ENCODE results near the gene OTOF.
A peak's percentile ranks its signal among the peaks of the same experiment; 100 is the strongest.

The OTOF gene

DNA sequence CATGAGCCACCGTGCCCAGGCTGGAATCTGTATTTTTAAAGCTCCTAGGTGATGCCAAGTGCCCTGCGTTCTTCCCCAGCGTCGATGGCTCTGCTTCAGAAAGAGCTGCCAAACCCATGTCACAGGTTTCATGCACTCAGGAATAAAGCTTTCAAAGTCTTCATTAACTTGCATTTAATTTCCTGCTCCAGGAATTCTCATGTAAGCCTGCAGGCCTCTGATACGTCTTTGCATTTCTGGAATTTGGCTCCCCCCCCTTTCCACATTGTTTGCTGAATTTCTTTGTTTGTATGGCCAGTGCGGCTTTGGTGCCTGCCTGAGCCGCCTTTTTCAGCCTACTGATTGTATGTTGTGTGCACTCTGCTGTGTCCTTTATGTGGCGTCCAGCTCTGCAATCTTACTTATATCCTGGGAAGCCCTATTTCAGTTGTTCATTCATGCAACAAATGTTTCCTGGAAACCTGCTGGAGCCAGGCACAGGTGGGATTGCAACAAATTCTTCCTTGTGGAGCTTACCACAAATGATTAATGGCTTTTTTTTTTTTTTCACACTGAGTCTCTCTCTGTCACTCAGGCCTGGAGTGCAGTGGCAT, 17.9 kb upstream of the OTOF start:
- DNase-seq = peak; percentile 60

DNA sequence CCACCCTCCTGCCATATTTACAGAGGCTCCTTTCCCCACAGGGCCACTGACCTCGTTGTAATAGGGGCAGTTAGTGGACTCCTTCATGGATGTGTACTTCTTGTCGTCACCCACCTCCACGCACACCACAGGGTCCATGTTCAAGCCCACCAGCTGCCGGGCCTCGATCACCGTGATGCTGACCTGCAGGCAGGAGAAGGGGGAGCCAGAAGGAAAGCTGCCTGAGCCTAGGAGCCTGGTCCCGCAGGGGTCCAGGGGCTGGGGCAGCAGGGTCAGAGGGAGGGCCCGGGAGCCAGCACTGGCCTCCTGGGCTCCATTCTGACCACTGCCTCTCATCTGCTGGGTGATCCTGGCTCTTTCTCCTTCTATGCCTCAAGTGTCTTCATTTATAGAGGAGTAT, 17.0 kb upstream of the OTOF start:
- DNase-seq = no peak

DNA sequence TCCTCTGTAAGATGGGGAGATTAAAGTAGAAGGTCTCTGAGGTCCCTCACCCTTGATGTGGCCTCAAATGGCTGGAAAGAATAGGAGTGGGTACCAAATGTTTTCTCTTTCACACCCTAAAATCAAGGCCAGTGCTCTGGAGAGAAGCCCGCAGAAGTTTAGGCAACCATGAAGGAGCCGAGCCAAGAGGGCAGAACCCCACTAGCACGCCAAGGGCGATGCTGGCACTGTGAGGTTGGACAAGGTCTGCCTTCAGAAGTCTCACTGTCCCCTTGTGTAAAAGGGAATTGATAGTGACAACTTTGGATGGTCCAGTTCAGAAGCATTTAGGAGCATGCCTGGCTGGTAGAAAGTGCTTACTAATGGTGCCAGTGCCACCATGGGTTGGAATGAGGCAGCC, 16.3 kb upstream of the OTOF start:
- no peak for DNase-seq

DNA sequence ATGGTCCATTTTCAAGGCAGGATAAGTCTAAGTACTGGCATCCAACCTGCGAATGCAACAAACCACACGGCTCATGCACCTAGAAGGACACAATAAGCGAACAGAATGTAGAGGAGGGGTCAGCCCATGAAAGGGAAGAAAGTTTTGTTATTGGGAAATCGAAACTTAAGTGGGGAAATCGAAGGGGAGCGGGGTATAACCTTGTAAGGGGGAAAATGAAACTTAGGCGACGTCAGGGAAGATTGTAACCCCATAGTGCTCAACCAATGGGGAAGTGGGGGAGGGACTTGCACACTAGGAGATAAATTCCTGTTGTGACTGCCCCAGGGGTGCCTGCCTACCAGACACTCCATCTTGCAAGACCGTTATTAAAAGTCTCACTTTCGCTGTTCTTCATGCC, 15.6 kb upstream of the OTOF start:
- no peak for DNase-seq

DNA sequence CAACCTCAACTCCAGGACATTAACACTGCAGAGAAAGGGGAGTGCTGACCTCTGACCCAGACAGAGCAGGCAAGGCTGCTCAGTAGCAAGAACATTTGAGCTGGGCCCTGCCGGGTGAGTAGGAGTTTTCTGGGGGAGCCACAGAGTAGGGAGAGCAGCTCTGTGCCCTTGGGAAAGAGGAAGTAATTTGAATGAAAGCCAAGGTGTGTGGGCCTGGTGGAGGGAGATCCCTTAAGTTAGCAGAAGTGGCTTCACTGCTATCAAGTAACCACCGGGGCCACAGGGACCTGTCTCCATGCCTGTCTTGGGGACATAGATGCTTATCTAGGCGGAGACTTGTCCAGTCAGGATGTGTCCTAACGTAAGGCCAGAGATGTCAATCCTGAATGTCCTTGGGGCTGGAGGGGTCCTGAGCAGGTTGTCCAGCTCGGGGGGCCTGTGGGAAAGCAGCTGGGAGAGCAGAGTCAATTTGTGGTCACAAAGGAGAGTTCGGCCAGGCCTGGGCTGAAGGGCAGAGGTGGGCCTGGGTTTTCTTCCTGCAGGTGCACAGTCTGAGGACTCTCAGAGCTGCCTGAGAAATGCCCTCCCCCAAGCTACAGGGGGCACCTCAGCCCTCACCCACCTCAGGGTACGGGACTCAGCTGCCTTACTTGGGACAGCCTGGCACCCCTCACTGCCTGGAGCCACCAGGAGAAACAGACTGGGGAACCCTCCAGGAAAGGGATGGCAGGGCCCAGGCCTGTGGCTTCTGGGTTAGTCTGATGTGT, 15.0 kb upstream of the OTOF start:
- DNase-seq = no peak

DNA sequence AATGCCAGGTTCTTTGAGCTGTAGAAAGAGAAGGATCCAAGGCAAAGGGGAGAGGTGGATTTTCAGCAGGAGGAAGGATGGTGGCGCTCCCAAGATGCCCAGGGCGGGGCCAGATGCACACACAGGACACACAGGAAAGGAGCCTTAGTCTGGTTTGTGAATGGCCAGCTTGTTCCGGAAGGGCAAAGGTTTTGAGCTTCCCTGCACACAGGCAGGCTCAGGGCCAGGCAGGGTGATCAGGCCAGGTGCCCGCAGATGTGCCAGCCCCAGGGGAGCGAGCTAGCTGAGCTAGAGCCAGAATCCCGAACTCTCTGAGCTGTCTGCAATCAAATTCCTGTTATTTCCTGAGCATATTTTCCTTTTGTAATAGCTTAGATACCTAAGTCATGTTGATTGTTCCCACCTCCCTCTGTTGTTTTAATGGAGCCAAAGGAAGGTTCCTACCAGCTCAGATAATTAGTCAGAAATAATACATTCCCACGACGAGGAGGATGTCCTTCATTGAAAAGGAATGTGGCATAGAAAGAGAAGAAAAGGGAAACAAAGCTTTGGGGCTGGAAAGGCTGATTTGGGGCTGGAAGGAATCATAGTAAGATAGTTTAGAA, 13.7 kb upstream of the OTOF start:
- DNase-seq = no peak

DNA sequence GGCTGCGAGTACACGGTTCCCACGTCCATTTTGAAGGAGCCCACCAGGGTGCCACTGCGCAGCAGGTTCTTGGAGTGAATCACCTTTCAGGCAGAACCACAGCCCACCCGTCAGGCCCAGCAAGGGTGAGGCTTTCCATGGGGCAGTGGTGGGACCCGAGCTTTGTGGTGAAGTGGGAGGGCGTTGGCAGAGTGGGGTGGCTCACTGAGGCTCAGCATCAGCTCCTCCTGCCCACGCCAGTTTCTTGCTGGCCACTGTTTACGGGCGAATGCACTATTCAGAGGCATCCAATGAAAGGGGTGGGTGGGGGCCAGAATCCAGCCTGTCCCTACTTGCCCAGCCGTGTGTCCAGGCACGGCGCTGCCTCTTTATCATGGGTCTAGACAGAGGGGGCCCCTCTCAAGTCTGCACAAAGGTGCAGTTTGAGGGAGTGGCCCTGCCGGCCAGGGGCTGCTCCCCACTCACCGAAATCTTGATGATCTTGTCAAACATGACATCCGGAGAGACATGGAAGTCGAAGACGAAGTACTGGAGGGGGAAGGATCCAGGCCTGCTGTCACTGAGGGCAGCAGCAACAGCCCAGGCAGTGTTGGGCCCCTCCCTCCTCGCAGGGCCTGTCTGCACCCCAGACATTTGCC, 11.4 kb upstream of the OTOF start:
- no peak for DNase-seq

DNA sequence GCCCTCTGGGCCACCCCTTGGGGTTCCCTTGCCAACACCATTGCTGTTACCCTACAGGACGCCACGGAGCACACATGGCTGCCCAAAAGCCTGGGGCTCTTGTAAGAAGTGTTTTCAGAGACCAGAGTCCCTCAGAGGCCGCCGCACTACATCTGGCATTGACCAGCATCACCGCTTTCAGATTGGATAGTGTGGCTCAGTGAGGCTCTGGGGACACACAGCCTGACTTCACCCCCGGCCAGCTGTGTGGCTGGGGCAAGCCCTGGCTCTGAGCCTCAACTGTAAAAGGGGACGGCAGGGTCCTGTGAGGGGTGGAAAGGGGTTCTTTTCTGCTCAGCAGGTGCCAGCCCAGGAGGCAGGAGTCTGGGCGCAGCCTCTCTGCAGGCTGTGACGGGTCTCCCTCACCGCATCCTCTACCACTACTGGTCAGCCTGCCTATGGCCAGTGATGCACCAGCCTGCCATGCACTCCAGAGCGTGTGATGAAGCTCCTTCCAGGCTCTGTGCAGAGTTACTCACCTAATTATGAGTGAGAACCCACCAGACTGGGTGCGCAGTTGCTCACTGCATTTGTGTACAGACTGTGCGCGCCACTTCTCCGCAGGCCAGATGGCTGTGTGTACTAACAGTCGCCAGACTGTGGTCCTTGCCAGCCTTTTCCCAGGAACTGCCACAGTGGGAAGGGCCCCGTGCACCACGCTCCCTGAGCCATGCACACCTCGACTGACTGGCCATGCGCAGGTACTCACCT, 10.7 kb upstream of the OTOF start:
- DNase-seq = peak; percentile 83

DNA sequence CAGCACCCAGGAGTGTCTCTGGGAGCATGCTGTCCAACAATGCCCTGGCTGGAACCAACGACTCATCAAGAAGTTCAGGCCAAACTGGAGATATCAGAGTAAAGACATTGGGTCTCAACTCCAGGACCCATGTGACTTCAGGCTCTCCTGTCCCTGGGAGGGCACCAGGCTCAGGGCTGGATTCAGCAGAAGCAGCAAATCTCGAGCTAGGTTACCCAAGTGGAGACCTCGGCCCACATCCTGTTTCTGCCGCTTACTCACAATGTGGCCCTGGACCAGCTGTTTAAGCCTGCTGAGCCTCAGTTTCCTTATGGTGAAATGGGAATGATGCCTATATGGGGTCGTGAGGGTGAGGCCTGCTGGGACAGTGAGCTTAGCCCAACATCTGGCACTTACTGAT, 9.3 kb upstream of the OTOF start:
- DNase-seq = no peak

DNA sequence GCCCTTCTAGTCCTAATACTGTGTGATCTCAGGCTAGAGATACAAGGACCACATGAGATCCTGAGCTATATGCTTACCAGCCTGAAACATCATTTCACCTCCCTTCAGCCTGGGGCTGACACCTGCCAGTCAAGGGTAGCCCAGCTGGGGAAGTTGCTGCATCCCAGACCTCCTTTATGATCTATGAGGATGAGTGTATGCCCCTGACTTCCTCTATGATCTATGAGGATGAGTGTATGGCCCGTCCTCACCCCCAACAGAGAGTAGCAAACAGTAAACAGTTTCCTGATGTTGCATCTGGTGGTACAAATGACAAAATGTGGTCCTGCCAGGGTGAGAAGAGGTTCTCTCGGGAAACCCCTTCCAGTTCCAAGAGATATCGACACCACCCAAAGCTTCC, 8.9 kb upstream of the OTOF start:
- no peak for DNase-seq

DNA sequence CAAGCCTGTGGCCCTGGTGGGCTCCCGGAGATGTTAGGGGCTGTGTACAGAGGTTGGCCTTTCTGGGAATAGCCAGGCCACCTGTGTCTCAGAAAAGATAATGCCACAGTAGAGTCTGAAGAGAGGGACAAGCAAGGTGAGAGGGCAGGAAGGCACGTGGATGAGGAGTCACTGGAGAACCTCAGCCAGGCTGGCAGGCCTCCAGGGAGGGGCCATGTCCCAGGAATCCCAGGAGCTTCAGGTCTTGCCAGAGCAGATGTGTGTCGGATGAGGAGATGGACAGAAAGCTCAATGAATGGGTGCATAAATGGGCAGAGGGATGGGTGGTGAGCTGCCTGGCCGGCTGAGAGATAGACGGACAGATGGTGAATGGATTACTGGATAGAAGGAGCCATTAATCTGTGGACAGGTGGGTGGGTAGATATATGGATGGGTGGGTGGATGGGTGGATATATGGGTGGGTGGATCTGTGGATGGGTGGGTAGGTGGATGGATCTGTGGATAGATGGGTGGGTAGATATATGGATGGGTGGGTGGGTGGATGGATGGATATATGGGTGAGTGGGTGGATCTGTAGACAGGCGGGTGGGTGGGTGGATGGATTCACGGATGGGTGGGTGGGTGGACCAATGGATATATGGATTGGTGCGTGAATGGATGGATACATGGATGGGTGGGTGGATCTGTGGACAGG, 7.9 kb upstream of the OTOF start:
- DNase-seq = no peak

DNA sequence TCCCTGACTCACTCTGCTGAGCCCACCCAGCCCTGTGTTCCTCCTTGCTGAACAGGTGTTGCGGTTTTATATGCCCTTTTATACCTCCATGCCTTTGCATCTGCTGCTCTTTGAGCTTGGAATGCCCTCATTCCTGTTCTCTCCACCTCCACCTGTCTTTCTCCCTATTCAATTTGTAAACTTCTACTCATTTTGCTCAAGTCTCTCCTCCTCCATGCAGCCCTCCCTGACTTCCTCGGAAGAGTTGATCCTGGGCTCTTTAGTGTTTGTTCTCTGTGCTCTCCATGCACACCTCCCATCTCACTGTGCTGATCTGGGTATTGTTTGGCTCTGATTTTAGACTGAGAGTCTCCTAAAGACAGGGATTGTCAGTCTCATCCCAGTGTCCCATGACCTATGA, 7.2 kb upstream of the OTOF start:
- no peak for DNase-seq

DNA sequence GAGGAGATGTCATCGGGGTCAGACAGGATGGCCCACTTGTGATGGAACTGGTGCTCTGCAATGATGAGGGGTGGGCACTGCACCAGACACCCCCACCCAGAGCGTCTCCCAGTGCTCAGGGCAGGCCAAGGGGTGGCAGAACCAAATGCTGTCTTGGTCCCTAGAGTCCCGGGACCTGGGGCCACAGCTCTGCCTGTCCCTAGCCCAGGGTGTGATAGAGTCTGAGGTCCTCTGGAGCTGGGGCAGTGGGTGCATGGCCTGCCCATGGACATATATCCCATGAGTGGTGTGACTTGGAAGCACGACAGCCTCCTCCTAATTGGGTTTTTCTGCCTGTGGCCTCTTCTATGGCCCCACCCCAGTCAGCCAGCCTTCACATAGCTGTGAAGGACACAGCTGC, 6.7 kb upstream of the OTOF start:
- no peak for DNase-seq

DNA sequence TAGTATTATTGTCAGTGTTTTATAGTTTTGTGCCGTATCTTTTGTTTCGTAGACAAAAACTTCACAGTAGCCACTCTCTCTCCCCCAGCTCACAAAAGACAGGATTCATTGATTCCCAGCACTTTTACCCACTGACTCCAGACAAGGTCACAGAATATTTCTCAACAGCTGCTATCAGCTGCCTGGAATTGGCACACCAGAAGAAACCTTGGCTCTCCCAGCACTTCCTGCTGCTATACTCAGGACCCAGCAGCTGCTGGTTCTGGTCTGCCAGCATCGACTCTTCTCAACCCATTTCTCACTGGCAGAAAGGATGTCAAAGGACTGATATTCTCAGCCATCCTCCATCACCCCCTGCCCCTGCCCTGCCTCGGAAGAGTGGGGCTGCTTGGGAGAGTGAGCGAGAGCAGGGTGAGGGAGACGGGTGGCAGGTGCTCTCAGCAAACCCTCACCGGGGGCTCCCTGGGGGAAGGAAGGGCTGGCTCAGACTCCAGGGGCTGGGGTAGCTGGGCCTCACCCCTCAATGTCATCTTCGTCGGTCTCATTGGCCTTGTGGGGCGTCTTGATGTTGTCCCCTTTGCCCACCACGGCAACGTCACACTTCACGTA, 6.1 kb upstream of the OTOF start:
- DNase-seq = no peak

DNA sequence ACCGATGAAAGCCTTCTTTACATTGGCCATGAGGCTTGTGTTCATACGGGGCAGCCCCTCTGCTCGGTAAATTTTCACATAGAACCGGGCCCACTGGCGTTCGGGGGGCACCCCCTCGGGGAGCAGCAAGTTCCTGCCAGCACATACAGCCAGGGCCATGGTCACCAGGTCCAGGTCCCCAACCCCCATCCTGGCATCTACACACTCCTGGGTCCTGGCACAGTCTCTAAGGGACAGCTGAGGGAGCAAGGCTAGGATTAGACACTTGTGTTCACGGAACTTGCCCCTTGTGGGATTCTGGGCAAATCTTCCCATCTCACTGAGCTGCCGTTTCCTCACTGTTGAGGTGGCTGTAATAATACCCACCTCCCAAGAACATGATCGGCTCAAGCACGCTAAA, 5.6 kb upstream of the OTOF start:
- no peak for DNase-seq

DNA sequence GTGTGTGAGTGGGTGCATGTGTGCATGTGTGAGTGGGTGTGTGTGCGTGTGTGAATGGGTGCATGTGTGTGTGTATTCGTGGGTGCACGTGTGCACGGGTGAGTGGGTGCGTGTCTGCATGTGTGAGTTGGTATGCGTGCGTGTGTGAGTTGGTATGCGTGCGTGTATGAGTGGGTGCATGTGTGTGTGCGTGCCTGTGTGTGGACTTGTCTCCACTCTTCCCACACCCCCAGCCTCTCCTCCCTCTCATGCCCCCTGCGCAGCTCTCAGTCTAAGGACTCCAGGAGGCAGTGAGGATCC, 5.1 kb upstream of the OTOF start:
- no peak for DNase-seq

DNA sequence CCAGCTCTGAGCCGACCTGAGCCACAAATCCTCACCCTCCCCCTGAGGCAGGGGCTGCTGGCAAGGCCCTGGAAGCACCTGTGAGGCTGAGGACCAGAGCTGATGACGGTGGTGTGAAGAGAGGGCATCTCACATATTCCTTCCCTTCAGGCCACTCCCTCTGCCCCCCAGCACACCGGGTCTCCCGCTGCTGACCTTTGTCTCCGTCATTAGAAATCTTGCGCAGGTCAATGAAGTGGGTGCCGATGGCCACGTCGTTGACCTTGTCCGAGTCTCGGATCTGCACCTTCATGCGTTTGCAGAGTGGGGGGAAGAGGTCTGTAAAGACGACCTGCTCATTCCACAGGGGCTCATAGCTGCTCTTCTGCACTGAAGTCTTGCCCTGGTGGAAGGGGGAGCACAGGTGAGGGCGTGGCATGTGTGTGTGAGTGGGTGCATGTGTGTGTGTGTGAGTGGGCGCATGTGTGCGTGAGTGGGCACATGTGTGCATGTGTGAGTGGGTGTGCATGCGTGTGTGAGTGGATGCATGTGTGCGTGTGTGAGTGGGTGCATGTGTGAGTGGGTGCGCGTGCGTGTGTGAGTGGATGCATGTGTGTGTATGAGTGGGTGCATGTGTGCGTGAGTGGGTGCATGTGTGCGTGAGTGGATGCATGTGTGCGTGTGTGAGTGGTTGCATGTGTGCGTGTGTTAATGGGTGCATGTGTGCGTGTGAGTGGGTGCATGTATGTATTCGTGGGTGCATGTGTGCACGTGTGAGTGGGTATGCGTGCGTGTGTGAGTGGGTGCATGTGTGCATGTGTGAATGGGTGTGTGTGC, 4.5 kb upstream of the OTOF start:
- DNase-seq = no peak

DNA sequence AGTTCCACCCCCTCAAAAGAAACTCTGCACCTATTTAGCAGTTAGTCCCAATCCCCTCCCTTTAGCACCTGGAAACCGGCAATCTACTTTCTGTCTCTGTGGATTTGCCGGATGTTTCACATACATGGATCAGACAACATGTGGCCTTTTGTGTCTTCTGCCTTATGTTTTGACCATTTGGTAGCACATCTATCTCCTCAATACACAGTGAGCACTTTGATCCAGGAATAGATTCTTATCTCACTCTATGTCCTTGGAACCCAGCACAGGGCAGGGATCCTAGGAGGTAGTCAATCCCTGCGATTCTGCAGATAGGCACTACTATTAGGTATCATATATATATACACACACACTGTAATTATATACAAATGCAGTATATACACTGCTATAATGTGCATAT, 3.8 kb upstream of the OTOF start:
- DNase-seq = no peak

DNA sequence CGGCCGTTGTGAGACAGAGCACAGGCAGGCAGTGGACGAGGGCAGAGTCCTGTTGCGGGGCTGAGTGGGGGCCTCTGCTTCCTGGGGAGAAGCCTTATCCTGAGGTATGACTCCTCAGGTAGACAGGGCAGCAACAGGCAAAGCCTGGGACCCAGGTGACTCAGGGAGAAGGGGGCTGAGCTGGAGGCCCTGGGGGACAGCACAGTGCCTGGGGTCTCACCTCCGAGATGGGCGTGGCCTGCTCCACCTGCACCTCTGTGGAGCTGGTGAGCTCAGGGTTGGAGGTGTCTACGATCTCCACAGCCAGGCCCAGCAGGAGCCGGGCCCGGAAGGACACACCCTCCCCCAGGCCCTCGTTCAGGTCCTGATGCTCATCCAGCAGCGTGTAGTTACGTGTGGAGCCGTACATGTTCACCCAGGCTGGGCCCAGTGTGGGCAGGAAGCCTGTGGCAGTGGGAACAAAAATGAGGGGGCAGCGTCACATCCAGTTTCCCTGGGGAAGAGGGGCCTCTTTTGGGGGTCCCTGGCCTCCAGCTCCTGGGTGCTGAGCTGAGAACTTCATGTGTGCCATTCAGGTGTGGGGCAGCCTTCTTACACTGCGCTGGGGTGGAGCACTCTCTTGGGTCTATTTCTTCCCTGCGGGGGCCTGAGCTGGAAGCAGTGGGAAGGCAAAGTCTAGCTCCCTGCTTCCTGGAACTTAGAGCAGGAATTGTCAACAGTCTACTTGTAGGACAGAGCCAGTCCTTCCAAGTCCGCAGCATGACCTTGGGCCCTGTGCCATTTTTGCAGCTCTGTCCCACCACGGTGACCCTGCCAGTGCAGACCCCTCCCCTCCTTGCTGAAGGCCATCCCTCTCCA, 2.9 kb upstream of the OTOF start:
- DNase-seq = no peak

DNA sequence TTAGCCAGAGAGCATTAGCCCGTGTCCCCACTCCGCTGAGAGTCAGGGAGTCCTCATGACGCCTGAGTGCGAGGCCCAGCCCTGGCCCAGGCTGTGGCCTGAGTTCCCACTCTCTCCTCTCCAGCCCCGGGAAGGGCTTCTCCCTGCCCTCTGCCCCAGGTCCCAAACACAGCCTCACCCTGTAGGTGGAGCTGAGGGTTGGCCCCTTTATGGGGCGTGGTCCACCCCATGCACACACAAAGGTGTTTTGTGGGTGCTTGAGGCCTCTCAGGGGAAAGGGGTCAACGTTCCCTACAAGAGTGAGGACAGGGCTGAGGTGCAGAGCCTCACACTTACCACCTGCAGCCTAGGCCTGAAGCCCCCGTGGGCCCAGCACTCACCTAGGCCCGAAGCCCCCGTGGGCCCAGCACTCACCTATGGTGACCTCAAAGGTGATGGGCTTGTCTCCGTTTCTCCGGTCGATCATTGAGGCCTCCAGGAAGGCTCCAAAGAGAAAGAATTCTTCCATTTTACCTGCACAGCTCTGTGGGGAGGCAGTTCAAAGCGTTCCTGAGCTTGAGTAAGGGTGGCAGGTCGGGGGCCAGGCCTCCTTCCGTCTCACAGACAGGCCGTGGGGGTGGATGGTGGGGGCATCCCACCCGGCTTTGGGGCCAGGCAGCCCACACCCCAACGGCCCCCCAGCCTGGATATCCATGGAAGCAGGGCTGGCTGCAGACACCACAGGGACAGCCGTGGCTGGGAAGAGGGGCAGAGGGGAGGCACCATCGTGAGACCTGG, 2.1 kb upstream of the OTOF start:
- DNase-seq = no peak
